ENCODE measurements around the gene OR5B12. TPM values are rescaled to one million over a fixed set of nuclear protein-coding genes. Genes with fewer than 3 reads are reported as not detected.

Gene OR5B12
- total and polyA plus RNA-seq, 2 of the 8 experiments (the other 6 are each of a cell fraction or from before 2014, with no cell fraction given), result not detected

DNA sequence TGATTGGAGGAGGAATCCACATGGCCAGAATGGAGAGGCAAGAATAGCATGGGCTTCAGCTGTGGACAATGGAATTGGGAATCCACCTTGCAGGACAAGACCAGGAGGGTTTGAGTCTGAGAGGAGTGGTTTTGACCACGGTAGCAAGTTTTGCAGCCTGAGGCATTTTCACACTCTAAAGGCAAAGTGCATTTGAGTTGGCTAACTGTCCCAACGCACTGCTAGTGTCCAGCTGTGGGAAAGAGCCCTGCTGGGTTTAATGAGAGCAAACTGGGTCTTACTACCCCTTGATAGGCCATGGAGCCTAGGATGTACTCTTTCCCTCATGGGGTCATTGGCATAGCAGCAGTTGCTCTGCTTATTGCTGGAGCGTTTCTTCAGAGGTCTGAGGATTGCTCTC lies 14.0 kb downstream of the OR5B12 start, which contains the start of gene OR5B2 (continued):
- TF ChIP-seq BACH1 (IDR thresholded peaks at IDR 0.05; ENCODE audit: low read length) (no peak), SRF (IDR thresholded peaks at IDR 0.05; ENCODE audit: low read depth, low read length) (no peak), RXRA (IDR thresholded peaks at IDR 0.05; ENCODE audit: insufficient read depth, low read depth, low read length) (no peak), JUND (IDR thresholded peaks at IDR 0.05; ENCODE audit: low read length) (no peak)
